Measurements from ENCODE around the gene APOL1.

DNA sequence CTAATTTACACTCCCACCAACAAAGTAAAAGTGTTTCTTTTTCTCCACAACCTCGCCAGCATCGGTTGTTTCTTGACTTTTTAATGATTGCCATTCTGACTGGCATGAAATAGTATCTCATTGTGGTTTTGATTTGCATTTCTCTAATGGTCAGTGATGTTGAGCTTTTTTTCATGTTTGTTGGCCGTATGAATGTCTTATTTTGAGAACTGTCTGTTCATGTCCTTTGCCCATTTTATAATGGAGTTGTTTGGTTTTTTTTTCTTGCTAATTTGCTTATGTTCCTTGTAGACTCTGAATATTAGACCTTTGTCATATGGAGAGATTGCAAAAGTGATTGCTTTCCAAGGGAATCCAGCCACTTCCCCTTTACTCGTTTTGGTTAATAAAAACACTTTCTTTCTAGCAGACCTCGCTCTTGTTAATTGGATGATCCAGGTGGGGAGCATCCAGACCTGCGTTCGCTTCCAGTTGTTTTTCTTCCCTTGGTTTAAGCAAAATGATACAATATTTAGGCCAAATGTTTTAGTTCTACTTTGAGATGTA is 34.2 kb upstream of the APOL1 start:
- TF ChIP-seq NR2C1 (IDR thresholded peaks at IDR 0.05) = no peak
- TF ChIP-seq NR2C1 (tag; IDR thresholded peaks at IDR 0.05) = no peak
- no peak for TF ChIP-seq POLR3G (IDR thresholded peaks at IDR 0.05; ENCODE audit: extremely low read depth, insufficient read length, insufficient replicate concordance)
- no peak for TF ChIP-seq POLR2AphosphoS5 (IDR thresholded peaks at IDR 0.05; ENCODE audit: control insufficient read depth, insufficient read depth, low read depth, low read length)
- TF ChIP-seq RAD51 (IDR thresholded peaks at IDR 0.05; ENCODE audit: borderline replicate concordance, low read depth) = no peak
- TF ChIP-seq TARDBP (IDR thresholded peaks at IDR 0.05) = no peak
- TF ChIP-seq, protein P1, sequence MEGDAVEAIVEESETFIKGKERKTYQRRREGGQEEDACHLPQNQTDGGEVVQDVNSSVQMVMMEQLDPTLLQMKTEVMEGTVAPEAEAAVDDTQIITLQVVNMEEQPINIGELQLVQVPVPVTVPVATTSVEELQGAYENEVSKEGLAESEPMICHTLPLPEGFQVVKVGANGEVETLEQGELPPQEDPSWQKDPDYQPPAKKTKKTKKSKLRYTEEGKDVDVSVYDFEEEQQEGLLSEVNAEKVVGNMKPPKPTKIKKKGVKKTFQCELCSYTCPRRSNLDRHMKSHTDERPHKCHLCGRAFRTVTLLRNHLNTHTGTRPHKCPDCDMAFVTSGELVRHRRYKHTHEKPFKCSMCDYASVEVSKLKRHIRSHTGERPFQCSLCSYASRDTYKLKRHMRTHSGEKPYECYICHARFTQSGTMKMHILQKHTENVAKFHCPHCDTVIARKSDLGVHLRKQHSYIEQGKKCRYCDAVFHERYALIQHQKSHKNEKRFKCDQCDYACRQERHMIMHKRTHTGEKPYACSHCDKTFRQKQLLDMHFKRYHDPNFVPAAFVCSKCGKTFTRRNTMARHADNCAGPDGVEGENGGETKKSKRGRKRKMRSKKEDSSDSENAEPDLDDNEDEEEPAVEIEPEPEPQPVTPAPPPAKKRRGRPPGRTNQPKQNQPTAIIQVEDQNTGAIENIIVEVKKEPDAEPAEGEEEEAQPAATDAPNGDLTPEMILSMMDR (IDR thresholded peaks at IDR 0.05 in 2 of 3, conservative IDR thresholded peaks at IDR 0.05 in 1 of 3; ENCODE audit: insufficient read depth in 2 of 3, low read depth in 1 of 3, low read length in 3 of 3) = no peak
- no peak for TF ChIP-seq U2AF1 (optimal IDR thresholded peaks at IDR 0.05; ENCODE audit: low read depth, low read length)
- no peak for TF ChIP-seq SNRNP70 (optimal IDR thresholded peaks at IDR 0.05; ENCODE audit: low read depth, low read length)
- TF ChIP-seq ZNF253 (CRISPR knock-in tag; conservative IDR thresholded peaks at IDR 0.05) = no peak
- TF ChIP-seq, protein P2, sequence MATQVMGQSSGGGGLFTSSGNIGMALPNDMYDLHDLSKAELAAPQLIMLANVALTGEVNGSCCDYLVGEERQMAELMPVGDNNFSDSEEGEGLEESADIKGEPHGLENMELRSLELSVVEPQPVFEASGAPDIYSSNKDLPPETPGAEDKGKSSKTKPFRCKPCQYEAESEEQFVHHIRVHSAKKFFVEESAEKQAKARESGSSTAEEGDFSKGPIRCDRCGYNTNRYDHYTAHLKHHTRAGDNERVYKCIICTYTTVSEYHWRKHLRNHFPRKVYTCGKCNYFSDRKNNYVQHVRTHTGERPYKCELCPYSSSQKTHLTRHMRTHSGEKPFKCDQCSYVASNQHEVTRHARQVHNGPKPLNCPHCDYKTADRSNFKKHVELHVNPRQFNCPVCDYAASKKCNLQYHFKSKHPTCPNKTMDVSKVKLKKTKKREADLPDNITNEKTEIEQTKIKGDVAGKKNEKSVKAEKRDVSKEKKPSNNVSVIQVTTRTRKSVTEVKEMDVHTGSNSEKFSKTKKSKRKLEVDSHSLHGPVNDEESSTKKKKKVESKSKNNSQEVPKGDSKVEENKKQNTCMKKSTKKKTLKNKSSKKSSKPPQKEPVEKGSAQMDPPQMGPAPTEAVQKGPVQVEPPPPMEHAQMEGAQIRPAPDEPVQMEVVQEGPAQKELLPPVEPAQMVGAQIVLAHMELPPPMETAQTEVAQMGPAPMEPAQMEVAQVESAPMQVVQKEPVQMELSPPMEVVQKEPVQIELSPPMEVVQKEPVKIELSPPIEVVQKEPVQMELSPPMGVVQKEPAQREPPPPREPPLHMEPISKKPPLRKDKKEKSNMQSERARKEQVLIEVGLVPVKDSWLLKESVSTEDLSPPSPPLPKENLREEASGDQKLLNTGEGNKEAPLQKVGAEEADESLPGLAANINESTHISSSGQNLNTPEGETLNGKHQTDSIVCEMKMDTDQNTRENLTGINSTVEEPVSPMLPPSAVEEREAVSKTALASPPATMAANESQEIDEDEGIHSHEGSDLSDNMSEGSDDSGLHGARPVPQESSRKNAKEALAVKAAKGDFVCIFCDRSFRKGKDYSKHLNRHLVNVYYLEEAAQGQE (IDR thresholded peaks at IDR 0.05; ENCODE audit: borderline replicate concordance) = no peak
- TF ChIP-seq, protein P2 (CRISPR knock-in tag; IDR thresholded peaks at IDR 0.05; ENCODE audit: low read depth) = no peak

Measured in K562 (cell line).